Measurements from ENCODE around the gene ALPK1.
"Not testable (repeated sequence)": the region's sequence is repeated elsewhere in the genome, so short reads cannot be mapped to it uniquely, and the experiment has no call there.

Gene ALPK1

DNA sequence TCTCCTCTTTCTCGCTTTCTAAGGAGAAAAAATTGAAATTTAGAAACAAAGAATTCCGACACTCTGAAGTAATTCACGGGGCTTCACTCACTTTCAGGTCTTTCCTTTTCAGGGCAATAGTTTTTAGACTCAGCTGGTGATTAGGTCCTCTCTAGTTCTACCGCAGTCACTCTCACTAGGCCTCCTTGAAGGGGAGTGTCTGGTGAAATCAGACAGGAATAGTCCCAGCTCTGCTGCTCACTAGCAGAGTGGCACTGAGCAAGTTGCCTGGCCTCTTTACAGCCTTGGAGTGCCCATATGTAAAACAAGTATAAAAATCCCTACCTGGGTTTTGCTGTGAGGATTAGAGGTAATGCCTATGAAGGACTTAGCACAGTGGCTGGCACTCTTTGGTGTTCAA lies 154.7 kb downstream of the ALPK1 start:
- DNase-seq (ENCODE audit: low read depth in 3 of 3) = no peak

DNA sequence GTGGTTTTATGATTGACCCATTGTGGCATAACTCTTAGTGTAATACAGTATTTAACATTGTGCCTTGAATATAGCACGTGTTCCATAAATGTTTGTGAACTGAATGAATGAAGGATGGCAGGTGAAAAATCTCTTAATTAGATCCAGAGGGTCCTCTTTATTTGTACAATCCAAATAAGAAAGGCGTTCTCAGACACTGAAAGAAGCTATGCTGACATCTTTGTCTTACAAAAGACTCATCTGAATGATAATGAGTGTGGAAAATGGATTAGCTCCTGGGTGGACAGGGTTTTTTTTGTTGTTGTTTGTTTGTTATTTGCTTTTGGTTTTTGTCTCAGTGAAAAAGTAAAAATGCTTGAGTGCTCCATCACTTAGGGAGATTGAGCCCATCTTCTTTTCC lies 156.2 kb downstream of the ALPK1 start:
- DNase-seq (ENCODE audit: low read depth in 3 of 3) = no peak

DNA sequence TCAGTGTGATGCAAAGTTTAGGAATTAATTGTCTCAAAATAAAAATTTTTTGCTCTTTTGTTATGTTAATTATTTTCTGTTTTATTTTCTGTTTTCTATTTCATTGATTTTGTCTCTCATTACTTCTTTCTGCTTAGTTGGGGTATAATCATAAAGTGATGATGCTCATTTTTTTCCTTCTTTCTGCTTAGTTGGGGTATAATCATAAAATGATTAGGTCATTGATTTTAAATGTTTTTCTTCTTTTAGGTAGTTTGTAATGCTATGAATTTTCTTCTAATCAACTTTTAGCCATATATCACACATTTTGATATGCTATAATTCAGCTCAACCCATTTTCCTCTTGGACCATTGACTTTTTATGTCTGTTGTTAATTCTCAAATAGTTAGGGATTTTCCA lies 175.1 kb downstream of the ALPK1 start:
- no peak for DNase-seq (ENCODE audit: low read depth in 3 of 3)

- DNase-seq (ENCODE audit: low read depth in 3 of 3) = no peak
Observed at GRCh38 chr4:112473985-112474384, 176.8 kb downstream of the ALPK1 start.

- DNase-seq (ENCODE audit: low read depth in 3 of 3) = no peak
Observed at GRCh38 chr4:112485930-112486329, 188.8 kb downstream of the ALPK1 start.

DNA sequence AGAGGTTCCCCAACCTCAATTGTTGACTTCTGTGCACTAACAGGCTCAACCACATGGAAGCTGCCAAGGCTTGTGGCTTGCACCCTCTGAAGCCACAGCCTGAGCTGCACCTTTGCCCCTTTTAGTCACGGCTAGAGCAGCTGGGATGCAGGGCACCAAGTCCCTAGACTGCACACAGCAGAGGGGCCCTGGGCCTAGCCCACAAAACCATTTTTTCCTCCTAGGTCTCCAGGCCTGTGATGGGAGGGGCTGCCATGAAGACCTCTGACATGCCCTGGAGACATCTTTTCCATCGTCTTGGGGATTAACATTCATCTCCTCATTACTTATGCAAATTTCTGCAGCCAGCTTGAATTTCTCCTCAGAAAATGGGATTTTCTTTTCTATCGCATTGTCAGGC lies 193.6 kb downstream of the ALPK1 start:
- not testable (repeated sequence) for DNase-seq (ENCODE audit: low read depth in 3 of 3)

Data from stimulated activated CD4-positive, alpha-beta T cell treated with anti-CD3 and anti-CD28 coated beads, TNF-alpha, amount 100 ng/mL, for 4 hours (primary cell).